H1 (cell line): ENCODE results near the gene SCAMP3. TPM values are rescaled to one million over a fixed set of nuclear protein-coding genes. Genes with fewer than 3 reads are reported as not detected.

ENCODE experiments used
- CTCF ChIA-PET: fragments of 300-600 bp; sonication (Branson Sonifier 250); formaldehyde crosslinking; loops from one replicate; lab custom pipeline; 2021; ENCODE audit not compliant: partially characterized antibody; lab: Charles Lee
- POLR2A ChIA-PET: fragments of 300-600 bp; sonication (Branson Sonifier 250); formaldehyde crosslinking; loops from one replicate; lab custom pipeline; 2021; ENCODE audit warnings: inconsistent platforms; ENCODE audit not compliant: partially characterized antibody; lab: Charles Lee
- DNase-seq, 2 experiments: peaks; one replicate each; pipeline versions ENCODE4 v3.0.0 to v3.0.0-alpha.2; 2010 to 2022; ENCODE audit warnings: low spot score in 2 of 2, low read depth in 1 of 2, mixed read lengths in 1 of 2
- FAIRE-seq: peaks from 2 replicates; lab custom pipeline; 2011; peaks lifted over from hg19 to GRCh38; lab: Jason Lieb, UNC
- H2AFZ ChIP-seq: 2 replicates; pipeline ENCODE4 v1.8.1; 2012; ENCODE audit warnings: low read length, inconsistent platforms
- H2AK5ac ChIP-seq: 2 replicates; pipeline ENCODE4 v1.6.1; 2013; ENCODE audit warnings: low read depth, low read length
- H2BK120ac ChIP-seq: replicated peaks from 2 replicates; pipeline ENCODE3; 2013; ENCODE audit warnings: low read depth, low read length, inconsistent platforms
- H2BK12ac ChIP-seq: 2 replicates; pipeline ENCODE4 v1.6.1; 2013; ENCODE audit warnings: low read depth, low read length
- H2BK15ac ChIP-seq: 2 replicates; pipeline ENCODE4 v1.6.1; 2013; ENCODE audit warnings: low read length
- H2BK20ac ChIP-seq: 2 replicates; pipeline ENCODE4 v1.6.1; 2013; ENCODE audit warnings: low read length
- H2BK5ac ChIP-seq: 2 replicates; pipeline ENCODE4 v1.6.1; 2013; ENCODE audit warnings: low read depth, low read length
- H3K14ac ChIP-seq: 2 replicates; pipeline ENCODE4 v1.6.1; 2013; ENCODE audit warnings: inconsistent platforms; ENCODE audit not compliant: insufficient read length
- H3K18ac ChIP-seq: 2 replicates; pipeline ENCODE4 v1.6.1; 2013; ENCODE audit warnings: low read length; ENCODE audit errors: extremely low read depth
- H3K23ac ChIP-seq: 2 replicates; pipeline ENCODE4 v1.6.1; 2013; ENCODE audit warnings: inconsistent platforms; ENCODE audit not compliant: insufficient read length
- H3K23me2 ChIP-seq: 2 replicates; pipeline ENCODE4 v1.6.1; 2013; ENCODE audit warnings: low read depth, low read length
- H3K27ac ChIP-seq: 2 replicates; pipeline ENCODE4 v1.6.1; 2011; ENCODE audit warnings: low read depth, low read length, inconsistent platforms
- H3K27me3 ChIP-seq, 4 experiments: replicated peaks in 1 of 4; 1 replicate in 1 of 4; 2 replicates in 3 of 4; pipeline versions ENCODE4 v1.6.1 to v1.8.1; 2011 to 2013; ENCODE audit warnings: low read length in 3 of 4, mild to moderate bottlenecking in 3 of 4, inconsistent platforms in 2 of 4, mixed read lengths in 2 of 4, moderate library complexity in 1 of 4; ENCODE audit not compliant: control insufficient read depth in 3 of 4, insufficient read depth in 3 of 4; ENCODE audit errors: extremely low read depth in 1 of 4
- H3K36me3 ChIP-seq, 4 experiments: 2 replicates each; pipeline versions ENCODE4 v1.6.1 to v1.8.1; 2011 to 2013; ENCODE audit warnings: mild to moderate bottlenecking in 4 of 4, low read length in 3 of 4, moderate library complexity in 2 of 4, control low read depth in 1 of 4, inconsistent platforms in 1 of 4; ENCODE audit not compliant: insufficient read depth in 4 of 4, control insufficient read depth in 2 of 4
- H3K4ac ChIP-seq: replicated peaks from 2 replicates; pipeline ENCODE3; 2013; ENCODE audit warnings: low read length, low read depth, mixed read lengths, inconsistent platforms; ENCODE audit not compliant: insufficient read length
- H3K4me1 ChIP-seq, 4 experiments: replicated peaks in 1 of 4; 1 replicate in 1 of 4; 2 replicates in 3 of 4; pipeline versions ENCODE4 v1.6.1 to v1.8.1; 2011 to 2013; ENCODE audit warnings: low read length in 3 of 4, inconsistent platforms in 2 of 4, mixed read lengths in 1 of 4; ENCODE audit not compliant: insufficient read depth in 4 of 4, control insufficient read depth in 3 of 4
- H3K4me2 ChIP-seq, 2 experiments: 2 replicates each; pipeline versions ENCODE4 v1.6.1 to v1.8.1; 2011 to 2013; ENCODE audit warnings: low read depth in 2 of 2, low read length in 2 of 2, control low read depth in 1 of 2, inconsistent platforms in 1 of 2, mild to moderate bottlenecking in 1 of 2; ENCODE audit not compliant: insufficient read depth in 1 of 2
- H3K4me3 ChIP-seq, 4 experiments: fragments of 200-600, 300-600 bp in 1 of 4; sonication (generic), shearing (Covaris generic), sonication (Bioruptor Twin) in 1 of 4; 2 replicates each; pipeline versions ENCODE4 v1.5.1 to v1.8.1; 2011 to 2016; ENCODE audit warnings: low read length in 4 of 4, low read depth in 3 of 4, control low read depth in 2 of 4, inconsistent platforms in 2 of 4, mild to moderate bottlenecking in 2 of 4, mixed read lengths in 1 of 4, moderate library complexity in 1 of 4; ENCODE audit not compliant: insufficient read depth in 2 of 4; ENCODE audit errors: extremely low read depth in 1 of 4
- H3K56ac ChIP-seq: replicated peaks from 2 replicates; pipeline ENCODE3; 2013; ENCODE audit warnings: low read depth, mild to moderate bottlenecking, mixed read lengths, low read length, inconsistent platforms; ENCODE audit not compliant: insufficient read length
- H3K79me1 ChIP-seq: 2 replicates; pipeline ENCODE4 v1.6.1; 2013; ENCODE audit warnings: low read depth, low read length, control low read depth
- H3K79me2 ChIP-seq, 2 experiments: 2 replicates each; pipeline versions ENCODE4 v1.6.1 to v1.8.1; 2012 to 2013; ENCODE audit warnings: low read length in 2 of 2, mild to moderate bottlenecking in 2 of 2, inconsistent platforms in 1 of 2; ENCODE audit not compliant: insufficient read depth in 2 of 2, control insufficient read depth in 1 of 2
- H3K9ac ChIP-seq, 4 experiments: replicated peaks in 1 of 4; 1 replicate in 1 of 4; 2 replicates in 3 of 4; pipeline versions ENCODE4 v1.6.1 to v1.8.1; 2011 to 2013; ENCODE audit warnings: low read depth in 3 of 4, low read length in 3 of 4, control low read depth in 2 of 4, mild to moderate bottlenecking in 2 of 4, moderate library complexity in 2 of 4, inconsistent platforms in 1 of 4; ENCODE audit errors: extremely low read depth in 1 of 4
- H3K9me3 ChIP-seq, 2 experiments: 2 replicates each; pipeline versions ENCODE4 v1.6.1 to v1.8.1; 2012 to 2013; ENCODE audit warnings: mild to moderate bottlenecking in 2 of 2, moderate library complexity in 2 of 2, control low read depth in 1 of 2, inconsistent platforms in 1 of 2, low read depth in 1 of 2, low read length in 1 of 2, mixed read lengths in 1 of 2; ENCODE audit not compliant: insufficient read depth in 2 of 2
- H4K20me1 ChIP-seq, 2 experiments: replicated peaks in 1 of 2; 2 replicates each; pipeline versions ENCODE3 to v1.8.1; 2011 to 2013; ENCODE audit warnings: inconsistent platforms in 2 of 2, low read length in 2 of 2, mild to moderate bottlenecking in 1 of 2; ENCODE audit not compliant: insufficient read depth in 2 of 2, control insufficient read depth in 1 of 2
- H4K5ac ChIP-seq: 2 replicates; pipeline ENCODE4 v1.6.1; 2013; ENCODE audit warnings: low read length, low read depth, mixed read lengths, inconsistent platforms; ENCODE audit not compliant: insufficient read length
- H4K8ac ChIP-seq: 2 replicates; pipeline ENCODE4 v1.8.0; 2013; ENCODE audit warnings: mild to moderate bottlenecking, moderate library complexity, low read length, inconsistent platforms; ENCODE audit not compliant: insufficient read depth; ENCODE audit errors: extremely low read depth
- H4K91ac ChIP-seq: replicated peaks from 2 replicates; pipeline ENCODE3; 2013; ENCODE audit warnings: low read length, mixed read lengths, inconsistent platforms; ENCODE audit not compliant: insufficient read length
- ASH2L ChIP-seq: fragments of 200-600, 300-600 bp; sonication (generic); IDR thresholded peaks from one replicate; pipeline ENCODE4 v1.7.1; 2017; ENCODE audit warnings: low read length
- BACH1 ChIP-seq: IDR thresholded peaks from 2 replicates; pipeline ENCODE4 v1.6.1; 2012; ENCODE audit warnings: low read length, improper control_type of control experiment
- BCL11A ChIP-seq, 2 experiments: IDR thresholded peaks; one replicate each; pipeline ENCODE4 v1.6.1; 2011; ENCODE audit warnings: low read depth in 2 of 2, low read length in 2 of 2, mild to moderate bottlenecking in 2 of 2
- CHD1 ChIP-seq: IDR thresholded peaks from 2 replicates; pipeline ENCODE4 v1.6.1; 2012; ENCODE audit warnings: low read depth, low read length, improper control_type of control experiment
- KDM5A ChIP-seq: fragments of 200-600 bp; IDR thresholded peaks from 2 replicates; pipeline ENCODE4 v1.7.1; 2012; ENCODE audit warnings: mild to moderate bottlenecking, low read length, inconsistent platforms, mixed read lengths
- PHF8 ChIP-seq: fragments of 200-600 bp; sonication (generic); conservative IDR thresholded peaks from 2 replicates; pipeline ENCODE4 v1.7.1; 2012; ENCODE audit warnings: low read depth, mild to moderate bottlenecking, inconsistent platforms, low read length, moderate library complexity
- POLR2A ChIP-seq, 2 experiments: IDR thresholded peaks; 1 replicate in 1 of 2; 2 replicates in 1 of 2; pipeline ENCODE4 v1.6.1; 2011; ENCODE audit warnings: low read depth in 2 of 2, low read length in 2 of 2, mild to moderate bottlenecking in 2 of 2; ENCODE audit errors: control extremely low read depth in 1 of 2
- POLR2AphosphoS5 ChIP-seq: IDR thresholded peaks from 2 replicates; pipeline ENCODE4 v1.6.1; 2011; ENCODE audit warnings: low read depth, low read length
- POU5F1 ChIP-seq: IDR thresholded peaks from 2 replicates; pipeline ENCODE4 v1.6.1; 2011; ENCODE audit warnings: low read depth, mild to moderate bottlenecking, low read length, moderate library complexity
- WGBS, 2 experiments: shearing (Covaris generic) in 1 of 2; methylation state at CpG; one replicate each; pipeline versions ENCODE4 v1.1.6 to v1.1.7; 2013 to 2015; ENCODE audit warnings: low lambda C conversion rate in 2 of 2, mixed read lengths in 2 of 2, inconsistent platforms in 1 of 2, low coverage in 1 of 2, missing lambda C conversion rate in 1 of 2; ENCODE audit not compliant: insufficient replicate concordance in 2 of 2, insufficient coverage in 1 of 2, insufficient read length in 1 of 2; ENCODE audit errors: extremely low coverage in 1 of 2, missing lambda C conversion rate in 1 of 2; 5-methylcytosine and 5-hydroxymethylcytosine counted together
- polyA plus RNA-seq, 7 experiments: library from polyadenylated mRNA; depleted of rRNA in 3 of 7; stranded (reverse) in 5 of 7; unstranded in 2 of 7; fragments of >200 nt in 5 of 7; fragments of 200-250 nt in 2 of 7; gene quantifications; 1 replicate in 5 of 7; 2 replicates in 1 of 7; 4 replicates in 1 of 7; pipeline versions ENCODE4 v1.2.1 to v1.2.3, GENCODE V29; 2011 to 2013; ENCODE audit warnings: missing spikeins in 2 of 7, mixed read lengths in 2 of 7
- total RNA-seq: library from RNA; stranded (reverse); fragmentation: NEBNext Ultra II Directional; extraction: Animal tissue kit (Norgen Biotek cat#: 25700); gene quantifications from 2 replicates; pipeline ENCODE4 v1.2.1, GENCODE V29; 2021
- TF ChIP-seq, protein P1 (sequence below), 3 experiments: IDR thresholded peaks; 1 replicate in 2 of 3; 2 replicates in 1 of 3; pipeline versions ENCODE4 v1.5.1 to v1.6.1; 2011; ENCODE audit warnings: low read length in 3 of 3, mild to moderate bottlenecking in 3 of 3, inconsistent platforms in 2 of 3, low read depth in 1 of 3, moderate library complexity in 1 of 3; ENCODE audit not compliant: insufficient read depth in 1 of 3; ENCODE audit errors: control extremely low read depth in 1 of 3

Gene SCAMP3
- total and polyA plus RNA-seq, 2 of the 8 experiments (the other 6 are each of a cell fraction or from before 2014, with no cell fraction given): 48.9 to 143 TPM

- no peak for FAIRE-seq
- CTCF ChIA-PET: interaction anchor here (1.1 to 5.7 kb wide), 7 partner anchors 16 to 124 kb away, joined by 3 to 62 read pairs (median 5); no protein-coding TSS in a partner anchor
- no peak overlapping the region for H3K56ac ChIP-seq
- H2BK15ac ChIP-seq: no peak overlapping the region
- peak overlapping the region; percentile 59; the same call in 1 of the 2 replicates for H2AFZ ChIP-seq
- H4K91ac ChIP-seq: peak overlapping the region; percentile 29
- H3K79me2 ChIP-seq: no peaks in the 10 kb centered on the region
- H4K5ac ChIP-seq: peak overlapping the region; percentile 7
- peaks cover 0 to 3% (median 0%) of the 10 kb centered on the region in 4 experiments; a peak in 2 of 7 replicates for H3K27me3 ChIP-seq
- H3K23me2 ChIP-seq: peaks cover 17% of the 10 kb centered on the region
- H3K4ac ChIP-seq: no peak overlapping the region
- H3K9ac ChIP-seq: peak overlapping the region; percentile 80 to 94 (median 86)
- no peak overlapping the region for H2AK5ac ChIP-seq
- H3K18ac ChIP-seq: peak overlapping the region; percentile 78
- no peak overlapping the region for H2BK12ac ChIP-seq
- peak overlapping the region; percentile 85 for H3K27ac ChIP-seq
- 2% methylated on average over 13 of the region's 13 CpGs; no CpG with 5 or more reads in 1 of the 2 experiments for WGBS, 2 experiments
- peak overlapping the region; percentile 91 to 99 for H3K4me2 ChIP-seq
- peak overlapping the region; percentile 86 to 95 (median 94) for H3K4me3 ChIP-seq
- peaks cover 3 to 20% (median 12%) of the 10 kb centered on the region in 4 experiments for H3K4me1 ChIP-seq
- H2BK120ac ChIP-seq: no peak overlapping the region
- H4K20me1 ChIP-seq: peaks cover 0 to 4% of the 10 kb centered on the region in 2 experiments
- H2BK5ac ChIP-seq: peak overlapping the region; percentile 91
- no peak overlapping the region for H3K14ac ChIP-seq
- no peaks in the 10 kb centered on the region for H3K79me1 ChIP-seq
- no peak overlapping the region for H2BK20ac ChIP-seq
- POLR2A ChIA-PET: interaction anchor here (0.7 to 19.4 kb wide), 13 partner anchors 8 to 114 kb away, joined by 3 to 512 read pairs (median 6); partner anchors contain the start of genes KRTCAP2, SCAMP3 and TRIM46
- H3K9me3 ChIP-seq: no peaks in the 10 kb centered on the region
- DNase-seq: no peak
- H4K8ac ChIP-seq: peak overlapping the region; percentile 99; the same call in 1 of the 2 replicates
- H3K23ac ChIP-seq: no peak overlapping the region
- H3K36me3 ChIP-seq: peaks cover 0 to 7% (median 2%) of the 10 kb centered on the region in 4 experiments; a peak in 2 of 8 replicates
- TF ChIP-seq KDM5A (peak; percentile 95; the same call in 1 of the 2 replicates), BACH1 (no peak), CHD1 (no peak), BCL11A (IDR thresholded peaks at IDR 0.05; ENCODE audit: low read depth in 2 of 2, low read length in 2 of 2) (no peak), POU5F1 (no peak), POLR2AphosphoS5 (peak; percentile 36; the same call in 1 of the 2 replicates), POLR2A (IDR thresholded peaks at IDR 0.05; ENCODE audit: control extremely low read depth in 1 of 2, low read depth in 2 of 2, low read length in 2 of 2) (peak in 1 of 2 experiments; percentile 2; a peak in 1 of 3 replicates), ASH2L (peak; percentile 35), PHF8 (peak; percentile 79)
- TF ChIP-seq, protein P1, sequence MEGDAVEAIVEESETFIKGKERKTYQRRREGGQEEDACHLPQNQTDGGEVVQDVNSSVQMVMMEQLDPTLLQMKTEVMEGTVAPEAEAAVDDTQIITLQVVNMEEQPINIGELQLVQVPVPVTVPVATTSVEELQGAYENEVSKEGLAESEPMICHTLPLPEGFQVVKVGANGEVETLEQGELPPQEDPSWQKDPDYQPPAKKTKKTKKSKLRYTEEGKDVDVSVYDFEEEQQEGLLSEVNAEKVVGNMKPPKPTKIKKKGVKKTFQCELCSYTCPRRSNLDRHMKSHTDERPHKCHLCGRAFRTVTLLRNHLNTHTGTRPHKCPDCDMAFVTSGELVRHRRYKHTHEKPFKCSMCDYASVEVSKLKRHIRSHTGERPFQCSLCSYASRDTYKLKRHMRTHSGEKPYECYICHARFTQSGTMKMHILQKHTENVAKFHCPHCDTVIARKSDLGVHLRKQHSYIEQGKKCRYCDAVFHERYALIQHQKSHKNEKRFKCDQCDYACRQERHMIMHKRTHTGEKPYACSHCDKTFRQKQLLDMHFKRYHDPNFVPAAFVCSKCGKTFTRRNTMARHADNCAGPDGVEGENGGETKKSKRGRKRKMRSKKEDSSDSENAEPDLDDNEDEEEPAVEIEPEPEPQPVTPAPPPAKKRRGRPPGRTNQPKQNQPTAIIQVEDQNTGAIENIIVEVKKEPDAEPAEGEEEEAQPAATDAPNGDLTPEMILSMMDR (IDR thresholded peaks at IDR 0.05; ENCODE audit: control extremely low read depth in 1 of 3, insufficient read depth in 1 of 3, low read depth in 1 of 3, low read length in 3 of 3): peak in 1 of 3 experiments; percentile 1; a peak in 1 of 4 replicates
Observed at GRCh38 chr1:155209312-155209721, 52.8 kb downstream of the SCAMP3 start.
